Neural cell (in vitro differentiated cells): ENCODE results near the gene SLC9C1. TPM values are rescaled to one million over a fixed set of nuclear protein-coding genes. Genes with fewer than 3 reads are reported as not detected.

Experiments used
- H2AFZ ChIP-seq: fragments of 200-600, 300-800 bp; sonication (generic), shearing (Covaris generic); 2 replicates; pipeline ENCODE4 v1.6.0; 2014; ENCODE audit warnings: low read depth, mild to moderate bottlenecking, antibody characterized with exemption, low read length, moderate library complexity
- H3F3A ChIP-seq: fragments of 200-600 bp; shearing (Covaris generic); 2 replicates; pipeline ENCODE4 v1.6.1; 2016; ENCODE audit warnings: mild to moderate bottlenecking, moderate library complexity, mixed read lengths, antibody characterized with exemption, low read length; ENCODE audit not compliant: insufficient read depth, poor library complexity, severe bottlenecking
- H3K27ac ChIP-seq: fragments of 200-600, 300-800 bp; sonication (generic), shearing (Covaris generic); 2 replicates; pipeline ENCODE4 v1.5.1; 2014; ENCODE audit warnings: mild to moderate bottlenecking, low read length, moderate library complexity
- H3K27me3 ChIP-seq: fragments of 300-800, 200-600 bp; sonication (generic), shearing (Covaris generic); 2 replicates; pipeline ENCODE4 v1.6.0; 2014; ENCODE audit warnings: mild to moderate bottlenecking, low read depth, low read length, moderate library complexity; ENCODE audit not compliant: insufficient read depth
- H3K36me3 ChIP-seq: fragments of 300-800, 200-600 bp; sonication (generic), shearing (Covaris generic); 2 replicates; pipeline ENCODE4 v1.5.1; 2014; ENCODE audit warnings: mild to moderate bottlenecking, antibody characterized with exemption, low read length, moderate library complexity; ENCODE audit not compliant: insufficient read depth
- H3K4me2 ChIP-seq: fragments of 300-800, 200-600 bp; sonication (generic), shearing (Covaris generic); 2 replicates; pipeline ENCODE4 v1.6.0; 2014; ENCODE audit warnings: mild to moderate bottlenecking, low read length
- H3K4me3 ChIP-seq: fragments of 300-800, 200-600 bp; sonication (generic), shearing (Covaris generic); 2 replicates; pipeline ENCODE4 v1.5.1; 2014; ENCODE audit warnings: mild to moderate bottlenecking, low read length, moderate library complexity
- H3K79me2 ChIP-seq: fragments of 200-600 bp; shearing (Covaris generic); replicated peaks from 2 replicates; pipeline ENCODE4 v1.6.0; 2014; ENCODE audit warnings: mild to moderate bottlenecking, low read length, moderate library complexity; ENCODE audit not compliant: insufficient read depth
- H3K9ac ChIP-seq: fragments of 300-800, 200-600 bp; sonication (generic), shearing (Covaris generic); 2 replicates; pipeline ENCODE4 v1.6.1; 2016; ENCODE audit warnings: mild to moderate bottlenecking, low read length, mixed read lengths
- H3K9me2 ChIP-seq: fragments of 200-600 bp; shearing (Covaris generic); 2 replicates; pipeline ENCODE4 v1.6.1; 2016; ENCODE audit warnings: mild to moderate bottlenecking, low read length, mixed read lengths; ENCODE audit not compliant: insufficient read depth
- H3K9me3 ChIP-seq: fragments of 200-600, 300-800 bp; sonication (generic), shearing (Covaris generic); 2 replicates; pipeline ENCODE4 v1.6.1; 2016; ENCODE audit warnings: mild to moderate bottlenecking, mixed run types, low read length, moderate library complexity, mixed read lengths
- H4K20me1 ChIP-seq: fragments of 200-600 bp; shearing (Covaris generic); 2 replicates; pipeline ENCODE4 v1.6.1; 2016; ENCODE audit warnings: mild to moderate bottlenecking, mixed run types; ENCODE audit not compliant: insufficient read depth
- EP300 ChIP-seq: fragments of 450-650 bp; conservative IDR thresholded peaks from 2 replicates; pipeline ENCODE4 v1.6.1; 2014; ENCODE audit warnings: antibody characterized with exemption, mild to moderate bottlenecking, moderate library complexity; ENCODE audit not compliant: poor library complexity, severe bottlenecking
- EZH2 ChIP-seq: fragments of 200-600, 300-800 bp; shearing (Covaris generic), sonication (generic); IDR thresholded peaks from 2 replicates; pipeline ENCODE4 v1.6.1; 2014; ENCODE audit warnings: antibody characterized with exemption, low read length, borderline replicate concordance, mild to moderate bottlenecking; ENCODE audit not compliant: insufficient read depth, poor library complexity, severe bottlenecking
- MXI1 ChIP-seq: fragments of 450-650 bp; conservative IDR thresholded peaks from 2 replicates; pipeline ENCODE4 v1.6.1; 2014; ENCODE audit warnings: antibody characterized with exemption, mild to moderate bottlenecking; ENCODE audit not compliant: poor library complexity, severe bottlenecking
- POLR2AphosphoS5 ChIP-seq: IDR thresholded peaks from 2 replicates; pipeline ENCODE4 v1.6.1; 2012
- RAD21 ChIP-seq: fragments of 450-650 bp; conservative IDR thresholded peaks from 2 replicates; pipeline ENCODE4 v1.6.1; 2014; ENCODE audit warnings: antibody characterized with exemption, mild to moderate bottlenecking, moderate library complexity
- SMC3 ChIP-seq: fragments of 450-650 bp; conservative IDR thresholded peaks from 2 replicates; pipeline ENCODE4 v1.6.1; 2014; ENCODE audit warnings: antibody characterized with exemption, mild to moderate bottlenecking, moderate library complexity; ENCODE audit not compliant: poor library complexity
- TAF1 ChIP-seq: IDR thresholded peaks from 2 replicates; pipeline ENCODE4 v1.6.1; 2012; ENCODE audit warnings: low read depth
- polyA plus RNA-seq: library from polyadenylated mRNA; depleted of rRNA; stranded (reverse); fragments of >200 nt; gene quantifications from 2 replicates; pipeline ENCODE4 v1.2.3, GENCODE V29; 2014
- TF ChIP-seq, protein P1 (sequence below): IDR thresholded peaks from 2 replicates; pipeline ENCODE4 v1.6.1; 2012; ENCODE audit warnings: borderline replicate concordance
- TF ChIP-seq, protein P2 (sequence below): fragments of 450-650 bp; IDR thresholded peaks from 2 replicates; pipeline ENCODE4 v1.5.1; 2014; ENCODE audit warnings: antibody characterized with exemption, mild to moderate bottlenecking, moderate library complexity; ENCODE audit not compliant: poor library complexity, severe bottlenecking

The SLC9C1 gene
- polyA plus RNA-seq, 1 donor from 2014 or later, result not detected

DNA sequence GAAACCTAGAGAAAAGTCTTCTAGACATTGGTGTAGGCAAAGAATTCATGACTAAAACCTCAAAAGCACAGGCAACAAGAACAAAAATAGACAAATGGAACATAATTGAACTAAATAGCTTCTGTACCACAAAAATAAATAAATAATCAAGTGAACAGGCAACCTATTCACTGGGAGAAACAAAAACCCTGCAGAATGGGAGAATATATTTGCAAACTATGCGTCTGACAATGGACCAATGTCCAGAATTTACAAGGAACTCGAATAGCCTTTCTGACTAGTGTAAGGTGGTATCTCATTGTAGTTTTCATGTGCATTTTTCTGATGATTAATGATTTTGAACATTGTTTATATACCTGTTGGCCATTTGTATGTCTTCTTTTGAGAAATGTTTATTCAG lies 124.0 kb downstream of the SLC9C1 start:
- Histone ChIP-seq H3F3A (no peaks in the 10 kb centered on the region), H3K9ac (no peak overlapping the region), H3K4me2 (no peak overlapping the region), H4K20me1 (no peaks in the 10 kb centered on the region), H3K9me3 (no peaks in the 10 kb centered on the region), H3K27ac (no peak overlapping the region), H3K27me3 (no peaks in the 10 kb centered on the region), H3K79me2 (no peaks in the 10 kb centered on the region), H3K4me3 (no peak overlapping the region), H3K36me3 (no peaks in the 10 kb centered on the region), H3K9me2 (no peaks in the 10 kb centered on the region), H2AFZ (no peak overlapping the region)
- TF ChIP-seq, protein P1, sequence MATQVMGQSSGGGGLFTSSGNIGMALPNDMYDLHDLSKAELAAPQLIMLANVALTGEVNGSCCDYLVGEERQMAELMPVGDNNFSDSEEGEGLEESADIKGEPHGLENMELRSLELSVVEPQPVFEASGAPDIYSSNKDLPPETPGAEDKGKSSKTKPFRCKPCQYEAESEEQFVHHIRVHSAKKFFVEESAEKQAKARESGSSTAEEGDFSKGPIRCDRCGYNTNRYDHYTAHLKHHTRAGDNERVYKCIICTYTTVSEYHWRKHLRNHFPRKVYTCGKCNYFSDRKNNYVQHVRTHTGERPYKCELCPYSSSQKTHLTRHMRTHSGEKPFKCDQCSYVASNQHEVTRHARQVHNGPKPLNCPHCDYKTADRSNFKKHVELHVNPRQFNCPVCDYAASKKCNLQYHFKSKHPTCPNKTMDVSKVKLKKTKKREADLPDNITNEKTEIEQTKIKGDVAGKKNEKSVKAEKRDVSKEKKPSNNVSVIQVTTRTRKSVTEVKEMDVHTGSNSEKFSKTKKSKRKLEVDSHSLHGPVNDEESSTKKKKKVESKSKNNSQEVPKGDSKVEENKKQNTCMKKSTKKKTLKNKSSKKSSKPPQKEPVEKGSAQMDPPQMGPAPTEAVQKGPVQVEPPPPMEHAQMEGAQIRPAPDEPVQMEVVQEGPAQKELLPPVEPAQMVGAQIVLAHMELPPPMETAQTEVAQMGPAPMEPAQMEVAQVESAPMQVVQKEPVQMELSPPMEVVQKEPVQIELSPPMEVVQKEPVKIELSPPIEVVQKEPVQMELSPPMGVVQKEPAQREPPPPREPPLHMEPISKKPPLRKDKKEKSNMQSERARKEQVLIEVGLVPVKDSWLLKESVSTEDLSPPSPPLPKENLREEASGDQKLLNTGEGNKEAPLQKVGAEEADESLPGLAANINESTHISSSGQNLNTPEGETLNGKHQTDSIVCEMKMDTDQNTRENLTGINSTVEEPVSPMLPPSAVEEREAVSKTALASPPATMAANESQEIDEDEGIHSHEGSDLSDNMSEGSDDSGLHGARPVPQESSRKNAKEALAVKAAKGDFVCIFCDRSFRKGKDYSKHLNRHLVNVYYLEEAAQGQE, result no peak

DNA sequence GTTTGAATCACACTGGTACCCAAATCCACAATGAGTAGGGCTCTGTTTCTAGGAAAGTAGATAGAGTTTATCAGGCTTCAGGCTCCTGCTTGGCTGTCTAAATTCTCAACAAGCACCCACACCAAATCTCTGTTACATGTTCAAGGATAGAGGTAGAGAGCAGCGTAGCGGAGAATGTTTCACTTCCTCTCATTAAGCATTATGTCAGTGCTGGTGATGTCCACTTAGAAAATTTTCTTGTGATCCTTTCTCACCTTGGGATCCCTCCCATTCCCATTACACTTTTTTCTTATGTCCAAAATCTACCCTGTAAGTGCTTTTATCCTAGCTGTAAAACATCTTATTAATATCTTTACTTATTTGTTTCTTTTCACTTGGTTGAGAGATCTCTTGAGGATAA lies 126.3 kb downstream of the SLC9C1 start:
- H4K20me1 ChIP-seq, result no peaks in the 10 kb centered on the region
- no peaks in the 10 kb centered on the region for H3K79me2 ChIP-seq
- H3K36me3 ChIP-seq, result no peaks in the 10 kb centered on the region
- no peak overlapping the region for H3K9ac ChIP-seq
- no peak overlapping the region for H3K27ac ChIP-seq
- no peaks in the 10 kb centered on the region for H3F3A ChIP-seq
- no peak for TF ChIP-seq TAF1
- TF ChIP-seq SMC3, result no peak
- TF ChIP-seq MXI1, result no peak
- TF ChIP-seq, protein P1, result no peak
- TF ChIP-seq EP300, result no peak
- no peak for TF ChIP-seq RAD21
- TF ChIP-seq EZH2, result no peak
- no peak for TF ChIP-seq POLR2AphosphoS5
- TF ChIP-seq, protein P2, sequence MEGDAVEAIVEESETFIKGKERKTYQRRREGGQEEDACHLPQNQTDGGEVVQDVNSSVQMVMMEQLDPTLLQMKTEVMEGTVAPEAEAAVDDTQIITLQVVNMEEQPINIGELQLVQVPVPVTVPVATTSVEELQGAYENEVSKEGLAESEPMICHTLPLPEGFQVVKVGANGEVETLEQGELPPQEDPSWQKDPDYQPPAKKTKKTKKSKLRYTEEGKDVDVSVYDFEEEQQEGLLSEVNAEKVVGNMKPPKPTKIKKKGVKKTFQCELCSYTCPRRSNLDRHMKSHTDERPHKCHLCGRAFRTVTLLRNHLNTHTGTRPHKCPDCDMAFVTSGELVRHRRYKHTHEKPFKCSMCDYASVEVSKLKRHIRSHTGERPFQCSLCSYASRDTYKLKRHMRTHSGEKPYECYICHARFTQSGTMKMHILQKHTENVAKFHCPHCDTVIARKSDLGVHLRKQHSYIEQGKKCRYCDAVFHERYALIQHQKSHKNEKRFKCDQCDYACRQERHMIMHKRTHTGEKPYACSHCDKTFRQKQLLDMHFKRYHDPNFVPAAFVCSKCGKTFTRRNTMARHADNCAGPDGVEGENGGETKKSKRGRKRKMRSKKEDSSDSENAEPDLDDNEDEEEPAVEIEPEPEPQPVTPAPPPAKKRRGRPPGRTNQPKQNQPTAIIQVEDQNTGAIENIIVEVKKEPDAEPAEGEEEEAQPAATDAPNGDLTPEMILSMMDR, result no peak
- H2AFZ ChIP-seq, result no peak overlapping the region
- H3K9me3 ChIP-seq, result no peaks in the 10 kb centered on the region
- H3K9me2 ChIP-seq, result no peaks in the 10 kb centered on the region
- no peaks in the 10 kb centered on the region for H3K27me3 ChIP-seq
- no peak overlapping the region for H3K4me3 ChIP-seq
- no peak overlapping the region for H3K4me2 ChIP-seq
